ENCODE results near the gene TLR7. TPM values are rescaled to one million over a fixed set of nuclear protein-coding genes. Genes with fewer than 3 reads are reported as not detected.

The TLR7 gene
- total RNA-seq, 1 experiment from 2014 or later: not detected

- TF ChIP-seq POLR2AphosphoS5 (IDR thresholded peaks at IDR 0.05; ENCODE audit: low read depth, low read length) (no peak), REST (IDR thresholded peaks at IDR 0.05; ENCODE audit: insufficient read depth in 1 of 2, low read depth in 2 of 2, low read length in 1 of 2) (no peak), CTCF (IDR thresholded peaks at IDR 0.05) (no peak), TCF7L2 (IDR thresholded peaks at IDR 0.05; ENCODE audit: low read depth, low read length) (no peak), SIN3A (IDR thresholded peaks at IDR 0.05; ENCODE audit: borderline replicate concordance, insufficient read depth, low read depth, low read length) (no peak)
- ChIA-PET CTCF (no interaction called here), POLR2A (no interaction called here)
- BruUV-seq (replicated peaks): no TSS peak
- no peaks in the 10 kb centered on the region for H3K36me3 ChIP-seq (ENCODE audit: control insufficient read depth, insufficient read depth, low read length)
- no peak overlapping the region for H3K4me3 ChIP-seq (ENCODE audit: low read depth in 2 of 2, low read length in 2 of 2)
- in situ Hi-C loops (cut with HindIII; ENCODE audit: low pct_unique_long_range_greater_than_20kb, low sequenced_read_pairs) (no loop called here), intact Hi-C loops (cut with micrococcal nuclease; ENCODE audit: unreplicated experiment) (no loop called here)
- H3K9me3 ChIP-seq (ENCODE audit: control insufficient read depth, insufficient read depth, low read depth, low read length): no peaks in the 10 kb centered on the region
- H3K4me1 ChIP-seq (ENCODE audit: control insufficient read depth, insufficient read depth, low read length): no peaks in the 10 kb centered on the region
- H3K27me3 ChIP-seq (ENCODE audit: control insufficient read depth, insufficient read depth, low read length): no peaks in the 10 kb centered on the region
- ATAC-seq (no peak), DNase-seq (ENCODE audit: low read depth, low spot score) (no peak)
- H3K27ac ChIP-seq (ENCODE audit: low read length): no peak overlapping the region
These were observed 63.3 kb downstream of the TLR7 start for GRCh38 chrX:12930150-12930549.

GRCh38 chrX:12932244-12932643 is 65.4 kb downstream of the TLR7 start:
- Histone ChIP-seq H3K4me1 (ENCODE audit: control insufficient read depth, insufficient read depth, low read length) (no peaks in the 10 kb centered on the region), H3K4me3 (ENCODE audit: low read depth in 2 of 2, low read length in 2 of 2) (no peak overlapping the region), H3K9me3 (ENCODE audit: control insufficient read depth, insufficient read depth, low read depth, low read length) (peaks cover 2% of the 10 kb centered on the region; the same call in 1 of the 2 replicates), H3K36me3 (ENCODE audit: control insufficient read depth, insufficient read depth, low read length) (no peaks in the 10 kb centered on the region), H3K27ac (ENCODE audit: low read length) (no peak overlapping the region), H3K27me3 (ENCODE audit: control insufficient read depth, insufficient read depth, low read length) (no peaks in the 10 kb centered on the region)
- ChIA-PET POLR2A (no interaction called here), CTCF (no interaction called here)
- DNase-seq (ENCODE audit: low read depth, low spot score) (no peak), ATAC-seq (no peak)
- intact Hi-C loops (cut with micrococcal nuclease; ENCODE audit: unreplicated experiment) (no loop called here), in situ Hi-C loops (cut with HindIII; ENCODE audit: low pct_unique_long_range_greater_than_20kb, low sequenced_read_pairs) (no loop called here)
- no peak for TF ChIP-seq SIN3A (IDR thresholded peaks at IDR 0.05; ENCODE audit: borderline replicate concordance, insufficient read depth, low read depth, low read length)
- no peak for TF ChIP-seq POLR2AphosphoS5 (IDR thresholded peaks at IDR 0.05; ENCODE audit: low read depth, low read length)
- no peak for TF ChIP-seq CTCF (IDR thresholded peaks at IDR 0.05)
- TF ChIP-seq REST (IDR thresholded peaks at IDR 0.05; ENCODE audit: insufficient read depth in 1 of 2, low read depth in 2 of 2, low read length in 1 of 2): no peak
- no peak for TF ChIP-seq TCF7L2 (IDR thresholded peaks at IDR 0.05; ENCODE audit: low read depth, low read length)
- no TSS peak for BruUV-seq (replicated peaks)
